Ureter (tissue), 1 donor: ENCODE measurements around the gene PCDHA2. TPM values are rescaled to one million over a fixed set of nuclear protein-coding genes. Genes with fewer than 3 reads are reported as not detected.
"Not testable (repeated sequence)": the region's sequence is repeated elsewhere in the genome, so short reads cannot be mapped to it uniquely, and the experiment has no call there.

Experiments
- DNase-seq: peaks from one replicate; pipeline ENCODE4 v3.0.0-alpha.2; 2020; ENCODE audit warnings: low spot score
- total RNA-seq: library from RNA; stranded (reverse); gene quantifications from one replicate; pipeline ENCODE4 v1.2.4, GENCODE V29; 2023
- donor health status: DM: yes; HTN: yes; CAD: no.

Gene PCDHA2
- total RNA-seq, 1 donor from 2014 or later: not detected

GRCh38 chr5:140821375-140822280 is 27.0 kb downstream of the PCDHA2 start, which contains the start of gene PCDHA5:
PCDHA5 (plus strand) TSS chr5:140821613.
- no peak for DNase-seq

GRCh38 chr5:140822281-140822629 is 27.6 kb downstream of the PCDHA2 start:
- DNase-seq: no peak

GRCh38 chr5:140822969-140823368 is 28.3 kb downstream of the PCDHA2 start:
- DNase-seq: not testable (repeated sequence)

- no peak for DNase-seq
These were observed 28.8 kb downstream of the PCDHA2 start for GRCh38 chr5:140823475-140823874.

- DNase-seq: no peak
These were observed 33.2 kb downstream of the PCDHA2 start, which contains the start of gene PCDHA6 for GRCh38 chr5:140827704-140828361. PCDHA6 (plus strand) TSS chr5:140827960; CDS start chr5:140828092, 132 bp downstream.

- DNase-seq: no peak
These were observed 33.7 kb downstream of the PCDHA2 start for GRCh38 chr5:140828362-140828737.

- DNase-seq: not testable (repeated sequence)
These were observed 35.2 kb downstream of the PCDHA2 start for GRCh38 chr5:140829511-140830501.

GRCh38 chr5:140833993-140834392 is 39.3 kb downstream of the PCDHA2 start, which contains the start of gene PCDHA7:
PCDHA7 (plus strand) TSS chr5:140834269; CDS start chr5:140834384, 115 bp downstream.
- no peak for DNase-seq

- not testable (repeated sequence) for DNase-seq
These were observed 39.9 kb downstream of the PCDHA2 start for GRCh38 chr5:140834439-140835008.

GRCh38 chr5:140835622-140836510 is 41.2 kb downstream of the PCDHA2 start:
- DNase-seq: no peak

- no peak for DNase-seq
These were observed 46.6 kb downstream of the PCDHA2 start, which contains the start of gene PCDHA8 for GRCh38 chr5:140840978-140841962. PCDHA8 (plus strand) TSS chr5:140841187; CDS start chr5:140841322, 135 bp downstream.

GRCh38 chr5:140842798-140843733 is 48.4 kb downstream of the PCDHA2 start:
- no peak for DNase-seq

Other genes starting within 250 kb of the PCDHA2 start
- gene EIF4EBP3, start 247.2 kb upstream of the PCDHA2 start, total RNA-seq: 25.9 TPM
- 37.8 TPM for gene SRA1, start 237.4 kb upstream of the PCDHA2 start, total RNA-seq
- gene APBB3, start 230.3 kb upstream of the PCDHA2 start, total RNA-seq: 31.9 TPM
- 71.8 TPM for gene SLC35A4, start 230.0 kb upstream of the PCDHA2 start, total RNA-seq
- gene CD14, start 161.7 kb upstream of the PCDHA2 start, total RNA-seq: 17.3 TPM
- gene TMCO6, start 155.4 kb upstream of the PCDHA2 start, total RNA-seq: 24.1 TPM
- 48.1 TPM for gene NDUFA2, start 147.2 kb upstream of the PCDHA2 start, total RNA-seq
- gene IK, start 147.0 kb upstream of the PCDHA2 start, total RNA-seq: 78.8 TPM
- gene WDR55, start 129.9 kb upstream of the PCDHA2 start, total RNA-seq: 26.3 TPM
- gene DND1, start 121.3 kb upstream of the PCDHA2 start, total RNA-seq: 2.7 TPM
- 57.0 TPM for gene HARS1, start 103.5 kb upstream of the PCDHA2 start, total RNA-seq
- gene HARS2, start 103.4 kb upstream of the PCDHA2 start, total RNA-seq: 34.0 TPM
- 58.5 TPM for gene ZMAT2, start 94.4 kb upstream of the PCDHA2 start, total RNA-seq
- gene PCDHA1, start 8.7 kb upstream of the PCDHA2 start, total RNA-seq: not detected
- gene PCDHA3, start 6.2 kb downstream of the PCDHA2 start, total RNA-seq: 0.31 TPM
- 1.5 TPM for gene PCDHA4, start 12.2 kb downstream of the PCDHA2 start, total RNA-seq
- 0.49 TPM for gene PCDHA5, start 26.8 kb downstream of the PCDHA2 start, total RNA-seq
- 0.96 TPM for gene PCDHA6, start 33.1 kb downstream of the PCDHA2 start, total RNA-seq
- 1.1 TPM for gene PCDHA7, start 39.4 kb downstream of the PCDHA2 start, total RNA-seq
- gene PCDHA8, start 46.3 kb downstream of the PCDHA2 start, total RNA-seq: not detected
- gene PCDHA9, start 53.5 kb downstream of the PCDHA2 start, total RNA-seq: 0.34 TPM
- 1.5 TPM for gene PCDHA10, start 61.0 kb downstream of the PCDHA2 start, total RNA-seq
- 0.57 TPM for gene PCDHA11, start 74.1 kb downstream of the PCDHA2 start, total RNA-seq
- 0.89 TPM for gene PCDHA12, start 80.5 kb downstream of the PCDHA2 start, total RNA-seq
- gene PCDHA13, start 87.3 kb downstream of the PCDHA2 start, total RNA-seq: 0.42 TPM
- gene PCDHAC1, start 131.4 kb downstream of the PCDHA2 start, total RNA-seq: 0.47 TPM
- gene PCDHAC2, start 171.6 kb downstream of the PCDHA2 start, total RNA-seq: 4.0 TPM